HepG2 (cell line): Measurements from ENCODE around the gene CMKLR1.

Source experiments
- EP300 ChIP-seq, 3 experiments: sonication (generic) in 1 of 3; formaldehyde crosslinking in 1 of 3; IDR thresholded peaks; 2 replicates each; pipeline versions ENCODE4 v1.5.1 to v1.6.1; 2011 to 2020; ENCODE audit warnings: low read depth in 2 of 3, low read length in 2 of 3, borderline replicate concordance in 1 of 3, improper control_type of control experiment in 1 of 3, mild to moderate bottlenecking in 1 of 3, missing genetic modification reagents in 1 of 3, moderate library complexity in 1 of 3
- GLMP ChIP-seq: sonication (generic); formaldehyde crosslinking; IDR thresholded peaks from 2 replicates; pipeline ENCODE4 v1.9.0; 2021; ENCODE audit warnings: missing genetic modification reagents, mild to moderate bottlenecking, borderline replicate concordance
- POLR2AphosphoS2 ChIP-seq: IDR thresholded peaks from 2 replicates; pipeline ENCODE4 v1.6.1; 2011; ENCODE audit warnings: low read depth, low read length, improper control_type of control experiment
- POLR2AphosphoS5 ChIP-seq: IDR thresholded peaks from 2 replicates; pipeline ENCODE4 v1.6.1; 2012; ENCODE audit warnings: low read depth, low read length
- PRPF4 ChIP-seq: fragments of 200-400 bp; formaldehyde crosslinking; IDR thresholded peaks from 2 replicates; pipeline ENCODE4 v1.6.1; 2016; ENCODE audit warnings: low read length, low read depth; ENCODE audit not compliant: poor library complexity, severe bottlenecking
- SP1 ChIP-seq, 2 experiments: fragments of 450-650 bp in 1 of 2; sonication (generic) in 1 of 2; formaldehyde crosslinking in 1 of 2; IDR thresholded peaks; 2 replicates each; pipeline versions ENCODE4 v1.4.0 to v1.6.1; 2016 to 2020; ENCODE audit warnings: missing genetic modification reagents in 1 of 2
- SUZ12 ChIP-seq: fragments of 150-350 bp; IDR thresholded peaks from 2 replicates; pipeline ENCODE4 v1.6.1; 2014; ENCODE audit warnings: low read depth, low read length
- ZFP36 ChIP-seq: fragments of 150-350 bp; IDR thresholded peaks from 2 replicates; pipeline ENCODE4 v1.6.1; 2018; ENCODE audit warnings: borderline replicate concordance, low read length, low read depth; ENCODE audit not compliant: partially characterized antibody
- ZNF138 ChIP-seq: sonication (generic); formaldehyde crosslinking; IDR thresholded peaks from 2 replicates; pipeline ENCODE4 v1.5.0; 2020; ENCODE audit warnings: mild to moderate bottlenecking, low read depth, missing genetic modification reagents
- ZNF776 ChIP-seq: sonication (generic); formaldehyde crosslinking; IDR thresholded peaks from 2 replicates; pipeline ENCODE4 v1.4.0; 2020; ENCODE audit warnings: mild to moderate bottlenecking, missing genetic modification reagents
- TF ChIP-seq, protein P1 (sequence below): IDR thresholded peaks from 2 replicates; pipeline ENCODE4 v1.6.1; 2016
- TF ChIP-seq, protein P2 (sequence below): sonication (generic); formaldehyde crosslinking; IDR thresholded peaks from 2 replicates; pipeline ENCODE4 v1.5.0; 2020; ENCODE audit warnings: mild to moderate bottlenecking, missing genetic modification reagents, moderate library complexity
- TF ChIP-seq, protein P3 (sequence below): sonication (generic); formaldehyde crosslinking; IDR thresholded peaks from 2 replicates; pipeline ENCODE4 v1.4.0; 2020; ENCODE audit warnings: missing genetic modification reagents, borderline replicate concordance
- TF ChIP-seq, protein P4 (sequence below): sonication (generic); formaldehyde crosslinking; IDR thresholded peaks from 2 replicates; pipeline ENCODE4 v1.4.0; 2020; ENCODE audit warnings: missing genetic modification reagents

GRCh38 chr12:108287227-108287626 is 51.9 kb downstream of the CMKLR1 start:
- TF ChIP-seq ZNF776 (CRISPR knock-in tag) (no peak), EP300 (IDR thresholded peaks at IDR 0.05; ENCODE audit: low read depth in 2 of 2, low read length in 2 of 2) (no peak), EP300 (CRISPR knock-in tag; IDR thresholded peaks at IDR 0.05; ENCODE audit: borderline replicate concordance) (no peak), ZFP36 (no peak), POLR2AphosphoS2 (no peak), SP1 (IDR thresholded peaks at IDR 0.05) (no peak), SP1 (CRISPR knock-in tag; IDR thresholded peaks at IDR 0.05) (no peak), POLR2AphosphoS5 (no peak), SUZ12 (no peak), PRPF4 (no peak), GLMP (no peak), ZNF138 (CRISPR knock-in tag) (no peak)
- TF ChIP-seq, protein P1, sequence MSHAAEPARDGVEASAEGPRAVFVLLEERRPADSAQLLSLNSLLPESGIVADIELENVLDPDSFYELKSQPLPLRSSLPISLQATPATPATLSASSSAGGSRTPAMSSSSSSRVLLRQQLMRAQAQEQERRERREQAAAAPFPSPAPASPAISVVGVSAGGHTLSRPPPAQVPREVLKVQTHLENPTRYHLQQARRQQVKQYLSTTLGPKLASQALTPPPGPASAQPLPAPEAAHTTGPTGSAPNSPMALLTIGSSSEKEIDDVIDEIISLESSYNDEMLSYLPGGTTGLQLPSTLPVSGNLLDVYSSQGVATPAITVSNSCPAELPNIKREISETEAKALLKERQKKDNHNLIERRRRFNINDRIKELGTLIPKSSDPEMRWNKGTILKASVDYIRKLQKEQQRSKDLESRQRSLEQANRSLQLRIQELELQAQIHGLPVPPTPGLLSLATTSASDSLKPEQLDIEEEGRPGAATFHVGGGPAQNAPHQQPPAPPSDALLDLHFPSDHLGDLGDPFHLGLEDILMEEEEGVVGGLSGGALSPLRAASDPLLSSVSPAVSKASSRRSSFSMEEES (CRISPR knock-in tag) = no peak
- TF ChIP-seq, protein P2, sequence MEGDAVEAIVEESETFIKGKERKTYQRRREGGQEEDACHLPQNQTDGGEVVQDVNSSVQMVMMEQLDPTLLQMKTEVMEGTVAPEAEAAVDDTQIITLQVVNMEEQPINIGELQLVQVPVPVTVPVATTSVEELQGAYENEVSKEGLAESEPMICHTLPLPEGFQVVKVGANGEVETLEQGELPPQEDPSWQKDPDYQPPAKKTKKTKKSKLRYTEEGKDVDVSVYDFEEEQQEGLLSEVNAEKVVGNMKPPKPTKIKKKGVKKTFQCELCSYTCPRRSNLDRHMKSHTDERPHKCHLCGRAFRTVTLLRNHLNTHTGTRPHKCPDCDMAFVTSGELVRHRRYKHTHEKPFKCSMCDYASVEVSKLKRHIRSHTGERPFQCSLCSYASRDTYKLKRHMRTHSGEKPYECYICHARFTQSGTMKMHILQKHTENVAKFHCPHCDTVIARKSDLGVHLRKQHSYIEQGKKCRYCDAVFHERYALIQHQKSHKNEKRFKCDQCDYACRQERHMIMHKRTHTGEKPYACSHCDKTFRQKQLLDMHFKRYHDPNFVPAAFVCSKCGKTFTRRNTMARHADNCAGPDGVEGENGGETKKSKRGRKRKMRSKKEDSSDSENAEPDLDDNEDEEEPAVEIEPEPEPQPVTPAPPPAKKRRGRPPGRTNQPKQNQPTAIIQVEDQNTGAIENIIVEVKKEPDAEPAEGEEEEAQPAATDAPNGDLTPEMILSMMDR (CRISPR knock-in tag) = no peak
- TF ChIP-seq, protein P3, sequence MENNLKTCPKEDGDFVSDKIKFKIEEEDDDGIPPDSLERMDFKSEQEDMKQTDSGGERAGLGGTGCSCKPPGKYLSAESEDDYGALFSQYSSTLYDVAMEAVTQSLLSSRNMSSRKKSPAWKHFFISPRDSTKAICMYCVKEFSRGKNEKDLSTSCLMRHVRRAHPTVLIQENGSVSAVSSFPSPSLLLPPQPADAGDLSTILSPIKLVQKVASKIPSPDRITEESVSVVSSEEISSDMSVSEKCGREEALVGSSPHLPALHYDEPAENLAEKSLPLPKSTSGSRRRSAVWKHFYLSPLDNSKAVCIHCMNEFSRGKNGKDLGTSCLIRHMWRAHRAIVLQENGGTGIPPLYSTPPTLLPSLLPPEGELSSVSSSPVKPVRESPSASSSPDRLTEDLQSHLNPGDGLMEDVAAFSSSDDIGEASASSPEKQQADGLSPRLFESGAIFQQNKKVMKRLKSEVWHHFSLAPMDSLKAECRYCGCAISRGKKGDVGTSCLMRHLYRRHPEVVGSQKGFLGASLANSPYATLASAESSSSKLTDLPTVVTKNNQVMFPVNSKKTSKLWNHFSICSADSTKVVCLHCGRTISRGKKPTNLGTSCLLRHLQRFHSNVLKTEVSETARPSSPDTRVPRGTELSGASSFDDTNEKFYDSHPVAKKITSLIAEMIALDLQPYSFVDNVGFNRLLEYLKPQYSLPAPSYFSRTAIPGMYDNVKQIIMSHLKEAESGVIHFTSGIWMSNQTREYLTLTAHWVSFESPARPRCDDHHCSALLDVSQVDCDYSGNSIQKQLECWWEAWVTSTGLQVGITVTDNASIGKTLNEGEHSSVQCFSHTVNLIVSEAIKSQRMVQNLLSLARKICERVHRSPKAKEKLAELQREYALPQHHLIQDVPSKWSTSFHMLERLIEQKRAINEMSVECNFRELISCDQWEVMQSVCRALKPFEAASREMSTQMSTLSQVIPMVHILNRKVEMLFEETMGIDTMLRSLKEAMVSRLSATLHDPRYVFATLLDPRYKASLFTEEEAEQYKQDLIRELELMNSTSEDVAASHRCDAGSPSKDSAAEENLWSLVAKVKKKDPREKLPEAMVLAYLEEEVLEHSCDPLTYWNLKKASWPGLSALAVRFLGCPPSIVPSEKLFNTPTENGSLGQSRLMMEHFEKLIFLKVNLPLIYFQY = no peak
- TF ChIP-seq, protein P4, sequence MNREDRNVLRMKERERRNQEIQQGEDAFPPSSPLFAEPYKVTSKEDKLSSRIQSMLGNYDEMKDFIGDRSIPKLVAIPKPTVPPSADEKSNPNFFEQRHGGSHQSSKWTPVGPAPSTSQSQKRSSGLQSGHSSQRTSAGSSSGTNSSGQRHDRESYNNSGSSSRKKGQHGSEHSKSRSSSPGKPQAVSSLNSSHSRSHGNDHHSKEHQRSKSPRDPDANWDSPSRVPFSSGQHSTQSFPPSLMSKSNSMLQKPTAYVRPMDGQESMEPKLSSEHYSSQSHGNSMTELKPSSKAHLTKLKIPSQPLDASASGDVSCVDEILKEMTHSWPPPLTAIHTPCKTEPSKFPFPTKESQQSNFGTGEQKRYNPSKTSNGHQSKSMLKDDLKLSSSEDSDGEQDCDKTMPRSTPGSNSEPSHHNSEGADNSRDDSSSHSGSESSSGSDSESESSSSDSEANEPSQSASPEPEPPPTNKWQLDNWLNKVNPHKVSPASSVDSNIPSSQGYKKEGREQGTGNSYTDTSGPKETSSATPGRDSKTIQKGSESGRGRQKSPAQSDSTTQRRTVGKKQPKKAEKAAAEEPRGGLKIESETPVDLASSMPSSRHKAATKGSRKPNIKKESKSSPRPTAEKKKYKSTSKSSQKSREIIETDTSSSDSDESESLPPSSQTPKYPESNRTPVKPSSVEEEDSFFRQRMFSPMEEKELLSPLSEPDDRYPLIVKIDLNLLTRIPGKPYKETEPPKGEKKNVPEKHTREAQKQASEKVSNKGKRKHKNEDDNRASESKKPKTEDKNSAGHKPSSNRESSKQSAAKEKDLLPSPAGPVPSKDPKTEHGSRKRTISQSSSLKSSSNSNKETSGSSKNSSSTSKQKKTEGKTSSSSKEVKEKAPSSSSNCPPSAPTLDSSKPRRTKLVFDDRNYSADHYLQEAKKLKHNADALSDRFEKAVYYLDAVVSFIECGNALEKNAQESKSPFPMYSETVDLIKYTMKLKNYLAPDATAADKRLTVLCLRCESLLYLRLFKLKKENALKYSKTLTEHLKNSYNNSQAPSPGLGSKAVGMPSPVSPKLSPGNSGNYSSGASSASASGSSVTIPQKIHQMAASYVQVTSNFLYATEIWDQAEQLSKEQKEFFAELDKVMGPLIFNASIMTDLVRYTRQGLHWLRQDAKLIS (CRISPR knock-in tag) = no peak
